HG03565 (cell line): ENCODE results near the gene C1orf74.

Source experiments
- ATAC-seq: cut with Tn5 transposase; IDR thresholded peaks from one replicate; pipeline ENCODE4 v1.9.1; 2021; ENCODE audit warnings: mild to moderate bottlenecking, moderate library complexity; ENCODE audit not compliant: unreplicated experiment

C1orf74 gene

DNA sequence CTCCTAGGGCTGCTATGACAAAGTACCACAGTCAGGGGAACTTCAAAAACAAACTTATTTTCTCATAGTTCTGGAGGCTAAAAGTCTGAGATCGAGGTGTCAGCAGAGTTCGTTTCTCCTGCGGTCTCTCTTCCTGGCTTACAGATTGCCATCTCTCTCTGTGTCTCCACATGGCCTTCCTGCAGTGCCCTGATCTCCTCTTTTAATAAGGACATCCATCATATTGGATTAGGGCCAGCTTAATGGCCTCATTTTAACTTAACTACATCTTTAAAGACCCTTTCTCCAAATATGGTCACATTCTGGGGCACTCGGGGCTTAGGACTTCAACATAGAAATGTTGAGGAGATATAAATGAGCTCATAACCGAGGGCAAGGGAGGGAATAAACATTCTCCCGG lies 12.2 kb downstream of the C1orf74 start:
- no peak for ATAC-seq

DNA sequence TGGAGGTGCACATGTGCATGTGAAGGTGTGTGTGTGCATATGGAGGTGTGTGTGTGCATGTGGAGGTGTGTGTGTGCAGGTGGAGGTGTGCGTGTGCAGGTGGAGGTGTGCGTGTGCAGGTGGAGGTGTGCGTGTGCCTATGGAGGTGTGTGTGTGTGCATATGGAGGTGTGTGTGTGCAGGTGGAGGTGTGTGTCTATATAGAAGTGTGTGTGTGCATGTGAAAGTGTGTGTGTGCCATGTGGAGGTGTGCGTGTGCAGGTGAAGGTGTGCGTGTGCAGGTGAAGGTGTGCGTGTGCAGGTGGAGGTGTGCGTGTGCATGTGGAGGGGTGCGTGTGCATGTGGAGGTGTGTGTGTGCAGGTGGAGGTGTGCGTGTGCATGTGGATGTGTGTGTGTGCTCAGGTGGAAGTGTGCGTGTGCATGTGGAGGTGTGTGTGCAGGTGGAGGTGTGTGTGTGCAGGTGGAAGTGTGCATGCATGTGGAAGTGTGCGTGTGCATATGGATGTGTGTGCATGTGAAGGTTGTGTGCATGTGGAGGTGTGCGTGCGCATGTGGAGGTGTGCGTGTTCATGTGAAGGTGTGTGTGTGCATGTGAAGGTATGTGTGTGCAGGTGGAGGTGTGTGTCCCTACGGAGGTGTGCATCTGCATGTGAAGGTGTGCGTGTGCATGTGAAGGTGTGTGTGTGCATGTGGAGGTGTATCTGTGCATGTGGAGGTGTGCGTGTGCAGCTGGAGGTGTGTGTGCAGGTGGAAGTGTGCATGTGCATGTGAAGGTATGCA lies 13.5 kb downstream of the C1orf74 start:
- ATAC-seq: no peak

DNA sequence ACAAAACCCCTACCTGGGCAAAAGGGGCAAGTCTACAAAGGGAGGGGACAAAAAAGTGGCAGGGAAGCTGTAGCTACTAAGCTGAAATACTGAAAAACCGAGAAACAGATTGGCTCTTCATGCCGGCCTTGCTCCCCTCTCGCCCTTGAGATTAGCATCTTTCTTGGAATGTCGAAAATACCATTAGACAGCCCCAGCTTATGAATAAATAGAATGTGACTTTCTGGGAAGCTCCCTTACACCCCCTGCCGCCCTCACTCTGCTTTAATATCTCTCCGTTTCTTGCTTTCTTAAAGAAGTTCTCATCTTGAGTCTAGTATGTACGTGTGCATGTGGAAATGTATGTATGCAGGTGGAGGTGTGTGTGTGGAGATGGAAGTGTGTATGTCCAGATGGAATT lies 14.4 kb downstream of the C1orf74 start:
- no peak for ATAC-seq

DNA sequence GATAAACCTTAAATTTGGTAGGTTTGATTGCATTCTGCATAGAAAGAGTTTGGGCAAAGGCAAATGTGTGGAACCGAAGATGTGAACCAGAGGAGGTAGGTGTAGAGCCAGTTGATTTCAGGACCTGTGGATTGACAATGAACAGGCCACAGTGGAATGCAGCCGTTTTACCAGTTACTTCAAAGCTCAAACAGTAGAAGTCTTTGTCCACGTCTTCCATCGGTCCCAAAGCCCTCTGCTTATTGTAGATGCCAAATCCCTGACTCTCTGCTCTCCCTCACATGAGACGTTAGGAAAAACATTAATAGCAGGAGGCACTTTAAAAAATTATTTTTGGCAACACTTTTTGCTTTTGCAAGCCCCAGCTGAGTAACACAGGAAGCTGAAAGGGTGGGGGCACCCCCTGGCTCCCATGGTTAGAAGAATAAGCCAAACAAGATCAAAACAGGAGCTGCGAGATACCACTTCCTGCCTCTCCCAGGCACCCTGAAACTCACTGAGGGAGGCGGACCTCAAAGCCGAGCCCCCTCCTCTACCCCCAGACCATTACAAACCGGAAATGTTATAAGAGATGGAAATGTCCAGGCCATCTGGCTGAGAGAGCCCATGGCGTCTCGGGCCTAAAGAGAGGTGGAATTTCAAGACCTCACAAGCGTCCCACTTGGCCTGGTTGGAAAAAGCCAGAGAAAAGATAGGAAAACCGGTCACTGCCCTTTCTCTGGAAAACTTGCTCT lies 15.0 kb downstream of the C1orf74 start:
- peak; percentile 73 for ATAC-seq

DNA sequence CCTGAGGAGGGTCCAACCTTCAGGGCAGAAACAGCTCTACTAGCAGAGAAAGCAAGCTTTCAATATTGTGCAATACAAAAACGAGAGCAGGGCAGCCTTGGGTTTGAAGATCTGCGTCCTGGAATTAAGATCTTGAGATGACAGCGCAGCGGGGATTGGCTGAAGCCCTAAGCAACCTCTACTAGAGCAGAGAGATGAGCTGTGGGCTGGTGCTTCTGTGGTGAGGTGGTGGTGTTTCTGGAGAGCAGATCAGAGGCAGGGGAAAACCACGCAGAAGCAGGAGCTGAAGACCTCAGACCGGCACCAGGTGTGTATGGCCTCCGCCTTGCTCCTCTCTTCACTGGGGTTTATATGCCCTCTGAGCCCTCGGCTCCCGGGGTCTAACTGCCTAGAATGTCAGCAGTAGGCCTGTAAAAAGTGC lies 16.0 kb downstream of the C1orf74 start:
- ATAC-seq: peak; percentile 84

DNA sequence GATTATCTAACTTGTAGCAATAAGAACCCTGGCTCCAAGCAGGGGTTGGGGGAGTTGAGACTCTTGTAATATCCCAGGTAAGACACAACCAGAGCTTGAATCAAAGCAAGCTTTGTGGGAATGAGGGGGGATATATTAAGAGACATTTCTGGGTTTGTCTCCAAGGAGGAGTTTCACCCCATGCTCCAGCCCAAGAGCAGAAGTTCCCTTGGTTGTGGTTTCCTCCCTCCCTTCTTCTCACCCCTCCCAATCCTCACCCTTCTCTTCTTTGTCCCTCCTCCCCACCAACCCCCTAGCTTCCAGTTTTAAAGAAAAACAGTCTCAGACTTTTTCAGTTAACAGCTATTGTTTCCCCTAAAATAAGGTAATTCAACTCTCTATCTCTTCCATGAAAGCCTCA lies 16.7 kb downstream of the C1orf74 start:
- no peak for ATAC-seq

DNA sequence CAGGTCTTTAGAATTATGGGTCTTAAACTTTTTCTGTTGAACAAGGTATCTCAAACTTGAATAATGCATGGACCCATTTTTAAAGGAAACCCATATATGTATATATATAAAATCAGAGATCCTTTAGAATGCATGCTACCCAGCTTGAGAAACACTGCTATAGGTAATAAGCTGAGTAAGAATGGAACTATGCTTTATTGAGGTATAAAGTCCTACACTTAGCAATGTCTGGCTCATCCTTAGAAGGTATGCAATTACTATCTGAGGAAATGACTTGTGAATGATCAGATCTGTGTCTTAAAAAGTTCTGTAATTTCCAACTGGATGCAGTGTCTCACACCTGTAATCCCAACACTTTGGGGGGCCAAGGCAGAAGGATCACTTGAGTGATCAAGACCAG lies 17.3 kb downstream of the C1orf74 start:
- ATAC-seq: no peak

DNA sequence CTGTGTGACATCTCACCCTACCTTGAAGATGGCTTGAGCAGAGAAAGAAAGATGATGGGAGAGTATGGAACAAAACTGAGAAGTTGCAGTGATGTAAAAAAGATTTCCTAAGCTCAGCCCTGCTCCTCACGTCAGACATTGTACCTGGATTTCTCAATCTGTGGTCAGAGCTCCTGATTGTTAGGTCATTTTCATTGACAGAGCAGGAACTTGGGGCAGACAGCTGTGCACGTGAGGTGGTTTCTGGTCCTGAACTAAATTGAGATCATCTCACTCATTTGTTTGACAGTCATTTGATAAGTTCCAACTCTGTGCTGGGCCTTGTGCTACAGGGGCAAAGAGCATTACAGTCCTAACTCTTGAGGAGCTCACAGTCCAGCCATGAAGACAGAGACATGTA lies 18.3 kb downstream of the C1orf74 start:
- no peak for ATAC-seq

DNA sequence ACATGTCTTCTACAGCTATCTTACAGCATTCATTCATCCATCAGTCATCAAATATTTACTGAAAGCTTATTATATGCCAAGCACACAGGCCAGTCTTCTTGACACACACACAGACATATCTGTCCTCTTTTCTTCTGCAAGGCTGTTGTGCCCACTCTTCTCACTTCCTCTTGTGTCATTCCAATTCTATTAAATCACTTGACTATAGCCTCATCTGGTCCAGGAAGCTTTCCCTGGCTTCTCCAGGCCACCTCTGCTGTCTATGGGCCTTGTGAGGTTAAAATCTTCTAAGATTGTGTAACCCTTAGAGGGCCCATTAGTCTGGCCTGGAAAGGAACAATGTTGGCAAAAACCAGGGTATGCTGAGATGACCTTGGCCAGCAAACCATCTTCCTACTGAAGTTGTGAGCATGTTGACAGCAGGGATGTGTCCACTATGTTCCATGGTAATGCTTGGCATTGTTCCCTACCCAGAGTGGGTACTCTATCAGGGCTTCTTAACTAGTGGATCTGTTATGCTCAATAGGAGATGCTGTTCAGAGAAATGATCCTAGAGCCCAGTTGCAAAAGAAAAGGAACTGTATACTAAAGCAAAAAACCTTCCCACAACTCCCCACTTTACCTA lies 23.2 kb downstream of the C1orf74 start:
- no peak for ATAC-seq

DNA sequence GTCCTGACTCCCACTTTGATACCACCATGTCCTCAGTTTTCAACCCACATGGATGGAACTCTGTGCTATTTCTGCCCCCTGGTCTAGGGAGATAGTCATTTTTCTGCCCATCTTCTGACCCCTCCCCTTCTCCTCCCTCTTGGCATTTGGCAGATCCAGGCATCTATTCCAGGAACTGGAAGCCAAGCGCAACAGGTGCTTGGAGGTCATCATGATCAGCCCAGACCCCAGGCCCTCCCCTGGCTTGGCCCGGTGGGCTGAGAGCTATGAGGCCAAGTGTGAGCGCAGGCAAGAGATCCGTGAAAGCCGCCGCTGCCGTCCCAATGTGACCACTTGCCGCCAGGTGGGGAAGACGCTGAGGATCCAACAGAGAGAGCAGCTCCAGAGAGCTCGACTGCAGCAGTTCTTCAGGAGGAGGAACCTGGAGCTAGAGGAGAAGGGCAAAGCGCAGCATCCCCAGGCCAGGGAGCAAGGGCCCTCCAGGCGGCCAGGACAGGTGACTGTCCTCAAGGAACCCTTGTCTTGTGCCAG lies 24.5 kb downstream of the C1orf74 start:
- ATAC-seq: no peak

DNA sequence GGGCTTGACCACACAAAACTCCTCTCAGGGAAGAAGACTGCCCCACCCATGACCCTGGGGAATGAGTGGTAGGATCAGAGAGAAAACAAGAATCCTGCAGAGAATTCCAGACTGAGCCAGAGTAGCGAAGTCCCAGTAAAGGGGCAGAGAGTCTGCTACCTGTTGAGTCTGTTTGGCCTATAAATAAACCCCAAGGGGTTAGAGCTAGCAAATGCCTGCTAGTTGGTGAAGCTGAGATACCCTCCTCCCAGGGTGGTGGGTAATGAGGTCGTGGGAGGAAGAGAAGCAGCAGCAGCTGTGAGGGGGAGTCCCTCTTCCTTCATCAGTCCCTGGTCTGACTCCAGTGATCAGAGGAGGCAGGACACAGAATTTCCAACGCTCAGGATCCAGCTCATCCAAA lies 26.0 kb downstream of the C1orf74 start:
- ATAC-seq: no peak

DNA sequence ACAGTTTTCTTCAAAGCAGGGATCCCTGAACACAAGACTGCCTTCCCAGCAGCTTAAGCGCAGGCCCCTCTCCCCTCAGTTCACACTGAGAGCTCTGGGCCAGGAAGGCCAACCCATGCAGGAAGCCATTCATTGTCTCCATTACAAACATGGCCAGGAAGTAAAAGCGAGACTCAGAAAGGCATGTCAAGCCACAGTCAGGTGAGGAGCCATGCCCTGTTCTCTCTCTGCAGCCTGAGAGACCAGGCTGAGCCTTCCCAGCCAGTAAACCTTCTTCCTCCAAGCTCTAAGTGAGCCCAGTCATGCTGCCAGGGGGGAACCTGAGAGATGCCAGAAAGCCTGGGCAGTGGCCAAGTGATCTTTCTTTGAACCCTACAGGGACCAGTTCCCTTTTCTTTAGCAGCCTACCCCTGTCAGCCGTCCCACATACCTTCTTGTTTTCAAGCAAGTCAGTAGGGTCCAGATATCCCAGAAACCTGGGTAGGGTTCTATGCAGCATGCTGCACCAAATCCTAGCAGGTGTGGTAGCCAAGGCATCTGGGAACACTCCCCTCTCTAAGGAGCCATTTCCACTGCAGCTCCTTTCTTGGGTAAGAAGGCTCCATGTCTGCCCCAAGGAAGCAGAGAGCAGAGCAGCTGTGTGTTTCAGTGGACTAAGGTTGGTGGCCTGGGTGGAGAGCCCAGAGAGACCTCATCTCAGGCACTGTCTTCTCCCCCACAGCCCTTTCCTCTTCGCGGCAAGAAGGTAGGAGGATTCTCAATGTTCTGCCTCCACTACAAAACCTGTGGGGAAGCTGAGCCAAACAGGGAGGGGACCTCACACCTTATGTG lies 27.5 kb downstream of the C1orf74 start:
- no peak for ATAC-seq

DNA sequence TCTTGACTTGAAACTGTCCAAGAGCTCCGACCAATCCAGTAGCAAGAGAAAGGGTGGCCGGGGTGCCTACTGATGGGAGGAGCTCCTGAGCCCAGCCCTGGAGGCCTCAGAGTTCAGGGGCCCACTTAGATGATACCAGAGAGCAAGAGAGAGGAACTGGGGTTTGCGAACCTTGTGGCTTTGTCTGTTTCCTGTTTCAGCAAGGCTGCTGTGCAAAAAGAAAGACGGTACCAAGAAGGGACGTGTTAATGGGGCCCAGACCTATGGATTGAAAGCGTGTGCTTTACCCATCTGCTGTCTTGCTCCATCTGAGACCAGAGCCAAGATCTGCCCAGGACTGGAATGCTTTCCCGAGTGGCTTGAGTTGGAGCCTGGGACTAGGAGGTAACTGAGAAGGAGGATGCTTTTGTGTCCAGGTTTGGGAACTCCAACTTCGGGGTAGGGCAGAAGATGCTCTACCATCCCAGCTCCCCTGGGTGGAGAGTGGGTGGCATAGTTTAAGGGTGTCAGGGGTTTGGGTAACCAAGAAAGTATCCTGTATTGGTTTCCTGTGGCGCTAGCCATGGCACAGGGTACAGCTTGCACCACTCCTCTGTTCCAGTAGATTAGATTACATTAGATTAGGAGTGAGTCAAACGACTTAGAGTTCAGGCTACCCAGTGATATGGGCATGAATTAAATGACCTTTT lies 28.3 kb downstream of the C1orf74 start, which contains the start of gene TRAF3IP3:
TSS of gene TRAF3IP3 (plus strand) at position 128 of the 689 bp plus-strand sequence. CDS start 3,987 bp downstream, outside the sequence.
- peak; percentile 69 for ATAC-seq

DNA sequence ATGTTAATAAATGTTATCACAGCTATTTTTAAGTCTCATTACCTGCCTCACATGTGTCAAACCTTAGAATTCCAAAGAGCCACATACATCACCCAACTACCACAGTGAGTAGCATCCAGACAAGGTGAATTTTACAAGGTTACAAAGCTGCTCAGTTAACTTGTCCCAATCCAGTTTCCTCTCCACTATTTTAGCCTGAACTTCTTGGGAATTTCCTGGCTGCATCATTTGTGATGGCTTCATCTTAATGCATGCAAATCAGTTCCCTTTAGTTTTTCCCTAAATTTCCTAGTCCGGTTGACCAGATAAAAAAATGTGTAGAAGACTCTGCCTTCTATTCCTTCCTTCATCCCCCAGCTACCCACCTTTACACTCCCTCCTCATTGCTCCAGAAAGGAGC lies 29.1 kb downstream of the C1orf74 start:
- ATAC-seq: no peak

DNA sequence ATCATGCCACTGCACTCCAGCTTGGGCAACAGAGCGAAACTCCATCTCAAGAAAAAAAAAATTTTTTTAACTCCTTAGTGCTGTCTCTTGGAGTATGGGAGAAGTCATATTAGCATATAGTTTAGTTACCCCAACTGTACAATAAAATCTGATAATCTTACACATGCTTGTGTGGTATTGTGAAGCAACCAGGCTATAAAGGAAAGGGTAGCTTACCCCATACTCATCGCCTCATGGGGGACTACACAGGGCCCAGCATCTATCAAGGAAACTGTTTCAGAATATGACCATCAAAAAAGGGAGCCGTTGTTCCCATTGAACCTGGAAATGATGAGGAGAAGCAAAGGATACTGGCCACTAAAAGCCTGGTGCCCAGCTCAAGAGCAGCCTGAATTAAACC lies 31.5 kb downstream of the C1orf74 start:
- no peak for ATAC-seq

DNA sequence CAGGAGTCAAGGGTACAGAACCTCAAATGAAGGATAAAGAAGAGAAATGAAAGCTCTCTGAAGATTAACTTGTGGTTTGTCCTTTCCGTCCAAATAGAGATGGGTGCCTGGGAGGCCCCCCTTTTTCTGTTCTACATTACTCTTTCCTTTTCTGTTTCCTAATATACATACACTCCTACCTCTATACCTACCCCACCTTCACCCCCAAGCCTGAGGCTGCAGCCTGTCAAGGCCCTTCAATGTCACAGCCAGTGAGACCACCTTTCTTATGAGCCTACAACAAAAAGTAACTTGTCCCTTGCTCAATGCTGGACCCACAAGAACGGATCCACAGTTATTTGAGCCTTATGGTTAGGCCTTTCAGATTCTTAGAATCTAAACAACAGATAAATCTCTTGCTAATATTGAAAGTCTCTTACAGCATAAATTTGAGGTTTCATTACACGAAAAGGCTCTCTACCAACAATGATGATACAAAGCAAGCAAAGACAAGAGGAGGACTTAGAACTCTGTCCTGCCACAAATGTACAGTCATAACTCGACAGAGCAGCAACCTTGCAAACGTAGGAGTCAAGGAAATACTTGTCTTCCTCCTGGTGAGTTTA lies 32.6 kb downstream of the C1orf74 start:
- ATAC-seq: peak; percentile 48

DNA sequence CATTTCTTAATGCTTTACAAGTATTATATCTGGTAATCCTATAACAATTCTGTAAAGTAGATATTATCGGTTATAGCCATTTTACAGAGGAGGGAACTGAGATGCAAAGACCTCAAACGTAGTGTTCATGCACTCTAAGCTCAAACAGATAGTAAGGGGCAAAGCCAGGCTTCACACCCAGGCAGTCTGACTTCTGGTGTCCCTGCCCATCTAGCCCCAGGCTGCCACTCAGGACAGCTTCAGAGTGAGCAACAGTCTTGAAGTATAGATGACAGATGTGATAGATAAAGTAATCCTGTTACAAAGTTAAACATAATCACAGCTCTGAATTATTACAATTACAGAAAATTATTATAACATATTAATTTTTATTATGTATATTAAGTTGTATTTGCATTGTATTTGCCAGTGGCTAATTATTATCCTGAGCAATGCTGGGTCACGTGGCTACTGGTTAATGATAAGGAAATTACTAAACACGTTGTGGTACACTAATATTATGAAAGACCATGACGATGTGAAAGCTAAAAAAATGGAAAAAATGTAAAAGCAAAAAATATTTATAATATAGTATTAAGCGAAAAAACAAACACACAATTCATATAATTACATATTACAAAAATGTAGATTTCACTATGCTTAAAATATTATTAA lies 34.6 kb downstream of the C1orf74 start:
- ATAC-seq: no peak

DNA sequence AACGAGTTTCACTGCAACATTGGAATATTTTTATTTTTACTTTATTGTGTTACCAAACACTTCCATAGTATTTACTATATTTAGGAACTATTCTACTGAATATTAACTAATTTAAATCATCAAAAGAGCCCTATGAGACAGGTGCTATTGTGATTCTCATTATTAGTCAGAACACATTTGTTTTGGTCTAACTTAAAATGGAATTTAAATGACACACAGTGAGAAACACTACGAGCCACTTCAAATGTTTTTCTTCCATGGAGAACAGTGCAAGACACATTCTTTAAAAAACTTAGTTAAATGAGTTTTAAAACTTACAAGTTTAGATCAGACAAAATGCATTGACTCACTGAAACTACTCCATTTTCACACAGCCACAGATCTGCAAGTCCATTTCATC lies 35.2 kb downstream of the C1orf74 start:
- no peak for ATAC-seq

DNA sequence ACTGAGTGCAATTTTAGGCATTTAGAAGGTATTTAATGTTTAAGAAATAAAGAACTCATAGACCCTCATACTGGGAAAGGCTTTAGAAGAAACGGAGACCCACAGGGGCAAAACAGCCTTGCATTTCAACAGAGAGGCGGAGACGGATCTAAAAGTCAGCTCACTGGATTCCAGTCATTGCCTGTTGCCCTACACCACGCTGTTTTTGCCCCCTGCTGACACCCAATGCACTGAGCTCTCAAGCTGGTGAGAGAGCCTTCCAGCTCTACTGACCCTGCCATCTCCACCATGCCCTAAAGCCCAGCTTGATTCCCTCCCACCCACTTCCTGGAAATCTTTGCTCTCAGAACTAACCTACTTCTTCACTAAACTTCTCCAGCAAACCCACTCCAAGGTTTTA lies 35.7 kb downstream of the C1orf74 start:
- no peak for ATAC-seq
